ENCODE measurements around the gene ABAT.

- TF ChIP-seq ESRRG (CRISPR knock-in tag; IDR thresholded peaks at IDR 0.05) (no peak), ISL1 (CRISPR knock-in tag; IDR thresholded peaks at IDR 0.05) (no peak), PPARA (CRISPR knock-in tag; IDR thresholded peaks at IDR 0.05; ENCODE audit: borderline replicate concordance) (no peak), ARNTL (CRISPR knock-in tag; IDR thresholded peaks at IDR 0.05; ENCODE audit: borderline replicate concordance, low read depth) (no peak), ZFP3 (CRISPR knock-in tag; IDR thresholded peaks at IDR 0.05) (no peak), TOX (CRISPR knock-in tag; IDR thresholded peaks at IDR 0.05; ENCODE audit: borderline replicate concordance) (no peak), GLIS3 (CRISPR knock-in tag; IDR thresholded peaks at IDR 0.05) (no peak), CREB5 (CRISPR knock-in tag; IDR thresholded peaks at IDR 0.05; ENCODE audit: low read depth) (no peak), RARB (CRISPR knock-in tag; IDR thresholded peaks at IDR 0.05) (no peak)
- TF ChIP-seq, protein P1, sequence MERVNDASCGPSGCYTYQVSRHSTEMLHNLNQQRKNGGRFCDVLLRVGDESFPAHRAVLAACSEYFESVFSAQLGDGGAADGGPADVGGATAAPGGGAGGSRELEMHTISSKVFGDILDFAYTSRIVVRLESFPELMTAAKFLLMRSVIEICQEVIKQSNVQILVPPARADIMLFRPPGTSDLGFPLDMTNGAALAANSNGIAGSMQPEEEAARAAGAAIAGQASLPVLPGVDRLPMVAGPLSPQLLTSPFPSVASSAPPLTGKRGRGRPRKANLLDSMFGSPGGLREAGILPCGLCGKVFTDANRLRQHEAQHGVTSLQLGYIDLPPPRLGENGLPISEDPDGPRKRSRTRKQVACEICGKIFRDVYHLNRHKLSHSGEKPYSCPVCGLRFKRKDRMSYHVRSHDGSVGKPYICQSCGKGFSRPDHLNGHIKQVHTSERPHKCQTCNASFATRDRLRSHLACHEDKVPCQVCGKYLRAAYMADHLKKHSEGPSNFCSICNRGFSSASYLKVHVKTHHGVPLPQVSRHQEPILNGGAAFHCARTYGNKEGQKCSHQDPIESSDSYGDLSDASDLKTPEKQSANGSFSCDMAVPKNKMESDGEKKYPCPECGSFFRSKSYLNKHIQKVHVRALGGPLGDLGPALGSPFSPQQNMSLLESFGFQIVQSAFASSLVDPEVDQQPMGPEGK (CRISPR knock-in tag; IDR thresholded peaks at IDR 0.05; ENCODE audit: borderline replicate concordance): no peak
- TF ChIP-seq, protein P2, sequence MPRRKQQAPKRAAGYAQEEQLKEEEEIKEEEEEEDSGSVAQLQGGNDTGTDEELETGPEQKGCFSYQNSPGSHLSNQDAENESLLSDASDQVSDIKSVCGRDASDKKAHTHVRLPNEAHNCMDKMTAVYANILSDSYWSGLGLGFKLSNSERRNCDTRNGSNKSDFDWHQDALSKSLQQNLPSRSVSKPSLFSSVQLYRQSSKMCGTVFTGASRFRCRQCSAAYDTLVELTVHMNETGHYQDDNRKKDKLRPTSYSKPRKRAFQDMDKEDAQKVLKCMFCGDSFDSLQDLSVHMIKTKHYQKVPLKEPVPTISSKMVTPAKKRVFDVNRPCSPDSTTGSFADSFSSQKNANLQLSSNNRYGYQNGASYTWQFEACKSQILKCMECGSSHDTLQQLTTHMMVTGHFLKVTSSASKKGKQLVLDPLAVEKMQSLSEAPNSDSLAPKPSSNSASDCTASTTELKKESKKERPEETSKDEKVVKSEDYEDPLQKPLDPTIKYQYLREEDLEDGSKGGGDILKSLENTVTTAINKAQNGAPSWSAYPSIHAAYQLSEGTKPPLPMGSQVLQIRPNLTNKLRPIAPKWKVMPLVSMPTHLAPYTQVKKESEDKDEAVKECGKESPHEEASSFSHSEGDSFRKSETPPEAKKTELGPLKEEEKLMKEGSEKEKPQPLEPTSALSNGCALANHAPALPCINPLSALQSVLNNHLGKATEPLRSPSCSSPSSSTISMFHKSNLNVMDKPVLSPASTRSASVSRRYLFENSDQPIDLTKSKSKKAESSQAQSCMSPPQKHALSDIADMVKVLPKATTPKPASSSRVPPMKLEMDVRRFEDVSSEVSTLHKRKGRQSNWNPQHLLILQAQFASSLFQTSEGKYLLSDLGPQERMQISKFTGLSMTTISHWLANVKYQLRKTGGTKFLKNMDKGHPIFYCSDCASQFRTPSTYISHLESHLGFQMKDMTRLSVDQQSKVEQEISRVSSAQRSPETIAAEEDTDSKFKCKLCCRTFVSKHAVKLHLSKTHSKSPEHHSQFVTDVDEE (CRISPR knock-in tag; IDR thresholded peaks at IDR 0.05): no peak
These were observed 85.6 kb downstream of the ABAT start for GRCh38 chr16:8760021-8760420.

Data from SK-N-SH treated with all-trans-retinoic acid at 6 μM for 48 hours (cell line).